Activated naive CD4-positive, alpha-beta T cell treated with anti-CD3 and anti-CD28 coated beads, Interleukin-2, amount 50 U/mL, for 24 hours (primary cell): ENCODE measurements around the gene ELP1.

Experiments
- H3K27ac Mint-ChIP-seq: one replicate; pipeline ENCODE4 v1.8.0; 2021; ENCODE audit warnings: mild to moderate bottlenecking, mixed read lengths
- H3K27me3 Mint-ChIP-seq: one replicate; pipeline ENCODE4 v1.8.0; 2021; ENCODE audit warnings: mixed read lengths
- H3K36me3 Mint-ChIP-seq: one replicate; pipeline ENCODE4 v1.8.0; 2021; ENCODE audit warnings: mixed read lengths
- H3K4me1 Mint-ChIP-seq: one replicate; pipeline ENCODE4 v1.8.0; 2021; ENCODE audit warnings: mixed read lengths
- H3K4me3 Mint-ChIP-seq: one replicate; pipeline ENCODE4 v1.8.0; 2021; ENCODE audit warnings: mild to moderate bottlenecking, mixed read lengths
- H3K9me3 Mint-ChIP-seq: one replicate; pipeline ENCODE4 v1.8.0; 2021; ENCODE audit warnings: mixed read lengths

The ELP1 gene

GRCh38 chr9:108836781-108837180 is 97.1 kb downstream of the ELP1 start:
- H3K36me3 Mint-ChIP-seq, result no peaks in the 10 kb centered on the region
- no peaks in the 10 kb centered on the region for H3K4me1 Mint-ChIP-seq
- no peaks in the 10 kb centered on the region for H3K27me3 Mint-ChIP-seq
- H3K9me3 Mint-ChIP-seq, result no peaks in the 10 kb centered on the region
- H3K4me3 Mint-ChIP-seq, result no peak overlapping the region
- no peak overlapping the region for H3K27ac Mint-ChIP-seq

- Mint-ChIP-seq H3K9me3 (no peaks in the 10 kb centered on the region), H3K27me3 (no peaks in the 10 kb centered on the region)
Observed at GRCh38 chr9:108836319-108836718, 97.6 kb downstream of the ELP1 start.

GRCh38 chr9:108835831-108836230 is 98.1 kb downstream of the ELP1 start:
- Mint-ChIP-seq H3K4me1 (no peaks in the 10 kb centered on the region), H3K9me3 (no peaks in the 10 kb centered on the region), H3K4me3 (no peak overlapping the region), H3K36me3 (no peaks in the 10 kb centered on the region), H3K27me3 (no peaks in the 10 kb centered on the region), H3K27ac (no peak overlapping the region)

More at GRCh38 chr9:108836319-108836718, 97.6 kb downstream of the ELP1 start:
- no peaks in the 10 kb centered on the region for H3K4me1 Mint-ChIP-seq
- H3K36me3 Mint-ChIP-seq, result no peaks in the 10 kb centered on the region
- no peak overlapping the region for H3K4me3 Mint-ChIP-seq
- no peak overlapping the region for H3K27ac Mint-ChIP-seq

GRCh38 chr9:108834959-108835665 is 98.8 kb downstream of the ELP1 start:
- Mint-ChIP-seq H3K4me1 (no peaks in the 10 kb centered on the region), H3K36me3 (no peaks in the 10 kb centered on the region), H3K27me3 (no peaks in the 10 kb centered on the region), H3K9me3 (no peaks in the 10 kb centered on the region), H3K4me3 (no peak overlapping the region), H3K27ac (no peak overlapping the region)

- no peaks in the 10 kb centered on the region for H3K36me3 Mint-ChIP-seq
- H3K27me3 Mint-ChIP-seq, result no peaks in the 10 kb centered on the region
- H3K27ac Mint-ChIP-seq, result no peak overlapping the region
- H3K4me1 Mint-ChIP-seq, result no peaks in the 10 kb centered on the region
- no peaks in the 10 kb centered on the region for H3K9me3 Mint-ChIP-seq
- H3K4me3 Mint-ChIP-seq, result no peak overlapping the region
Observed at GRCh38 chr9:108832179-108832500, 101.8 kb downstream of the ELP1 start.

- no peak overlapping the region for H3K4me3 Mint-ChIP-seq
- no peaks in the 10 kb centered on the region for H3K36me3 Mint-ChIP-seq
- H3K27me3 Mint-ChIP-seq, result no peaks in the 10 kb centered on the region
- no peaks in the 10 kb centered on the region for H3K4me1 Mint-ChIP-seq
- no peak overlapping the region for H3K27ac Mint-ChIP-seq
- H3K9me3 Mint-ChIP-seq, result no peaks in the 10 kb centered on the region
Observed at GRCh38 chr9:108831496-108832178, 102.3 kb downstream of the ELP1 start.

- Mint-ChIP-seq H3K9me3 (no peaks in the 10 kb centered on the region), H3K4me3 (no peak overlapping the region), H3K36me3 (no peaks in the 10 kb centered on the region), H3K27me3 (peaks cover 2% of the 10 kb centered on the region), H3K27ac (no peak overlapping the region), H3K4me1 (no peaks in the 10 kb centered on the region)
Observed at GRCh38 chr9:108830272-108830671, 103.7 kb downstream of the ELP1 start.

GRCh38 chr9:108823829-108824228 is 110.1 kb downstream of the ELP1 start:
- H3K27me3 Mint-ChIP-seq, result peaks cover 2% of the 10 kb centered on the region
- no peaks in the 10 kb centered on the region for H3K36me3 Mint-ChIP-seq
- no peak overlapping the region for H3K4me3 Mint-ChIP-seq
- H3K27ac Mint-ChIP-seq, result no peak overlapping the region
- H3K9me3 Mint-ChIP-seq, result peaks cover 5% of the 10 kb centered on the region
- no peaks in the 10 kb centered on the region for H3K4me1 Mint-ChIP-seq
